BE2C (cell line): ENCODE measurements around the gene TMEM213.

Source experiments
- DNase-seq: peaks from one replicate; pipeline ENCODE4 v3.0.0-alpha.2; 2020
- H3K27me3 ChIP-seq: fragments of 250-450 bp; sonication (Bioruptor Pico); 2 replicates; pipeline ENCODE4 v1.5.1; 2020; ENCODE audit warnings: mild to moderate bottlenecking
- H3K36me3 ChIP-seq: fragments of 250-450 bp; sonication (Bioruptor Pico); 2 replicates; pipeline ENCODE4 v1.5.1; 2020; ENCODE audit warnings: mild to moderate bottlenecking
- H3K4me1 ChIP-seq: fragments of 250-450 bp; sonication (Bioruptor Pico); 2 replicates; pipeline ENCODE4 v1.5.1; 2020
- H3K4me3 ChIP-seq: 2 replicates; pipeline ENCODE4 v1.5.1; 2011; ENCODE audit warnings: low read depth, low read length
- H3K9me3 ChIP-seq: fragments of 250-450 bp; sonication (Bioruptor Pico); 2 replicates; pipeline ENCODE4 v1.5.1; 2020
- CTCF ChIP-seq: IDR thresholded peaks from 2 replicates; pipeline ENCODE4 v1.5.1; 2012; ENCODE audit warnings: mild to moderate bottlenecking, low read depth, low read length

Gene TMEM213

GRCh38 chr7:138876326-138876725 is 78.5 kb downstream of the TMEM213 start:
- TF ChIP-seq CTCF = no peak
- no peaks in the 10 kb centered on the region for H3K27me3 ChIP-seq
- peaks cover 4% of the 10 kb centered on the region for H3K4me1 ChIP-seq
- no peak for DNase-seq
- no peaks in the 10 kb centered on the region for H3K9me3 ChIP-seq
- peaks cover 17% of the 10 kb centered on the region for H3K36me3 ChIP-seq
- no peak overlapping the region for H3K4me3 ChIP-seq

GRCh38 chr7:138878051-138878450 is 80.3 kb downstream of the TMEM213 start:
- TF ChIP-seq CTCF = no peak
- peaks cover 4% of the 10 kb centered on the region for H3K4me1 ChIP-seq
- no peak for DNase-seq
- H3K4me3 ChIP-seq = no peak overlapping the region
- no peaks in the 10 kb centered on the region for H3K9me3 ChIP-seq
- H3K36me3 ChIP-seq = peaks cover 19% of the 10 kb centered on the region
- H3K27me3 ChIP-seq = no peaks in the 10 kb centered on the region

- no peak for TF ChIP-seq CTCF
- Histone ChIP-seq H3K4me3 (no peak overlapping the region), H3K27me3 (no peaks in the 10 kb centered on the region), H3K9me3 (no peaks in the 10 kb centered on the region), H3K4me1 (peaks cover 4% of the 10 kb centered on the region; the same call in 1 of the 2 replicates), H3K36me3 (peaks cover 19% of the 10 kb centered on the region)
- DNase-seq = no peak
Measured at GRCh38 chr7:138878856-138879255, 81.1 kb downstream of the TMEM213 start.

GRCh38 chr7:138879356-138879755 is 81.6 kb downstream of the TMEM213 start:
- no peak for DNase-seq
- Histone ChIP-seq H3K4me1 (peaks cover 4% of the 10 kb centered on the region; the same call in 1 of the 2 replicates), H3K36me3 (peaks cover 19% of the 10 kb centered on the region), H3K4me3 (no peak overlapping the region), H3K9me3 (no peaks in the 10 kb centered on the region), H3K27me3 (no peaks in the 10 kb centered on the region)
- no peak for TF ChIP-seq CTCF

- no peaks in the 10 kb centered on the region for H3K9me3 ChIP-seq
- H3K27me3 ChIP-seq = no peaks in the 10 kb centered on the region
- no peak for TF ChIP-seq CTCF
- H3K4me1 ChIP-seq = peaks cover 4% of the 10 kb centered on the region; the same call in 1 of the 2 replicates
- no peak for DNase-seq
- H3K36me3 ChIP-seq = peaks cover 19% of the 10 kb centered on the region
- no peak overlapping the region for H3K4me3 ChIP-seq
Measured at GRCh38 chr7:138880881-138881578, 83.2 kb downstream of the TMEM213 start.

- Histone ChIP-seq H3K4me3 (no peak overlapping the region), H3K27me3 (no peaks in the 10 kb centered on the region), H3K36me3 (peaks cover 16% of the 10 kb centered on the region), H3K9me3 (no peaks in the 10 kb centered on the region), H3K4me1 (peaks cover 4% of the 10 kb centered on the region; the same call in 1 of the 2 replicates)
- TF ChIP-seq CTCF = no peak
- no peak for DNase-seq
Measured at GRCh38 chr7:138881579-138882188, 83.9 kb downstream of the TMEM213 start.
